ENCODE results near the gene MLLT6. TPM values are rescaled to one million over a fixed set of nuclear protein-coding genes. Genes with fewer than 3 reads are reported as not detected.

Gene MLLT6
- total and polyA plus RNA-seq, 2 of the 13 experiments (the other 11 are each of a cell fraction or from before 2014, with no cell fraction given) = 50.7 to 69.5 TPM

- peak; percentile 68; the same call in 1 of the 2 replicates for TF ChIP-seq IRF9 (CRISPR knock-in tag; IDR thresholded peaks at IDR 0.05; ENCODE audit: borderline replicate concordance)
- no peak for TF ChIP-seq ATF4 (CRISPR knock-in tag; IDR thresholded peaks at IDR 0.05)
- TF ChIP-seq ZSCAN31 (CRISPR knock-in tag; IDR thresholded peaks at IDR 0.05; ENCODE audit: low read depth) = no peak; the same call in 1 of the 2 replicates
- TF ChIP-seq ZNF484 (CRISPR knock-in tag; IDR thresholded peaks at IDR 0.05; ENCODE audit: borderline replicate concordance, low read depth) = no peak
- no peak for TF ChIP-seq HNF4A (CRISPR knock-in tag; IDR thresholded peaks at IDR 0.05)
- TF ChIP-seq ZNF766 (CRISPR knock-in tag; IDR thresholded peaks at IDR 0.05; ENCODE audit: borderline replicate concordance) = peak; percentile 83; the same call in 1 of the 2 replicates
- no peak for TF ChIP-seq JDP2 (CRISPR knock-in tag; IDR thresholded peaks at IDR 0.05; ENCODE audit: borderline replicate concordance)
- 0 out of 2 replicates have a peak, but pooled peaks have one; percentile 22 for TF ChIP-seq ZSCAN12 (CRISPR knock-in tag; IDR thresholded peaks at IDR 0.05)
- no peak for TF ChIP-seq DRAP1 (CRISPR knock-in tag; IDR thresholded peaks at IDR 0.05)
- 0 out of 2 replicates have a peak, but pooled peaks have one; percentile 4 for TF ChIP-seq ZNF280D (CRISPR knock-in tag; IDR thresholded peaks at IDR 0.05)
- TF ChIP-seq ZNF883 (CRISPR knock-in tag; IDR thresholded peaks at IDR 0.05; ENCODE audit: not compliant biosample characterization) = peak; percentile 29
- peak; percentile 21; the same call in 1 of the 2 replicates for TF ChIP-seq HCFC1 (IDR thresholded peaks at IDR 0.05; ENCODE audit: low read depth, low read length)
- 0 out of 2 replicates have a peak, but pooled peaks have one; percentile 11 for TF ChIP-seq ZNF609 (CRISPR knock-in tag; IDR thresholded peaks at IDR 0.05; ENCODE audit: borderline replicate concordance)
- TF ChIP-seq ZNF256 (CRISPR knock-in tag; conservative IDR thresholded peaks at IDR 0.05) = no peak
- TF ChIP-seq SMAD1 (CRISPR knock-in tag; IDR thresholded peaks at IDR 0.05; ENCODE audit: borderline replicate concordance, low read depth) = peak; percentile 82; the same call in 1 of the 2 replicates
- TF ChIP-seq ZBTB43 (CRISPR knock-in tag; conservative IDR thresholded peaks at IDR 0.05) = peak; percentile 73
These were observed 24.9 kb downstream of the MLLT6 start, which contains the start of gene CISD3 (continued) for GRCh38 chr17:38729886-38730525.

All from HepG2 (cell line).